Subcutaneous adipose tissue (tissue), 4 donors: Measurements from ENCODE around the gene LGALS3. TPM values are rescaled to one million over a fixed set of nuclear protein-coding genes. Genes with fewer than 3 reads are reported as not detected.

Experiments
- CTCF ChIP-seq: fragments of 450-650 bp; IDR thresholded peaks from one replicate; pipeline ENCODE4 v1.5.1; 2016; ENCODE audit warnings: low read depth, mild to moderate bottlenecking, control low read depth, antibody characterized with exemption, moderate library complexity
- total RNA-seq, 4 donors: library from RNA; depleted of rRNA; stranded (reverse); fragments of >200 nt; gene quantifications; one replicate each; pipeline ENCODE4 v1.1.0, GENCODE V29; 2016

LGALS3 gene
- total RNA-seq, 4 donors from 2014 or later: 340 to 844 (median 656) TPM

DNA sequence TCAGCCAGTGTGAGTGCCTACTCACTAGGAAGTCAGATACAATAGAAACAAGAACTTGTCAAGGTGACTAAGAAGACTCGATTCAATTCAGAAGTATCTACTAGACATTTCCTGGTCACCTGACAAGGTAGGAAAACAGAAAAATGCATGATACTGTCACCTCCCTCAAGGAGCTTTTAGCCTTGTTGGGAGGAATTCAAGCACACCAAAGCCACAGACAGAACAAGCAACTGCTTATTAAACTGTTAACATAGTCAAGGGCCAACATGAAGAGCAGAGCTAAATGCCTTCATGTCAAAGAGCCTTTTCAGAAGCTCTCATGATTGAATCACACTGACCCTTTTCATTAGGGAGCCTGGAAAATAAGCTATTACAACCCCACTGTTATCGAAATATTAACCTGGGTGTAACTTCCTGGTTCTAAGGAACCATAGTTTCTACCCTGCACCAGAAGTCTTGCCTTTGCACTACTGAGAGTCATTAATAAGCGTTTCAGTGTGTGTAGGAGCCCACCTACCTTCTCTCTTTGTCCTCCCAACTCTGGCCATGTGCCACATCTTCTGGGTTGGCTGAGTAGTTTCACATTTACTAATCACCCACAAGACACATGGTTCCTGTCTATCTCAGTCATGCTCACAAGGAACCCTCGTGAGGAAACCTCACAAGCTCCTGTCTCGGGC, 31.0 kb upstream of the LGALS3 start:
- no peak for TF ChIP-seq CTCF

- TF ChIP-seq CTCF: no peak
Observed at GRCh38 chr14:55098561-55098898, 30.5 kb upstream of the LGALS3 start.

- no peak for TF ChIP-seq CTCF
Observed at GRCh38 chr14:55099756-55100155, 29.3 kb upstream of the LGALS3 start.

- TF ChIP-seq CTCF: no peak
Observed at GRCh38 chr14:55101698-55102097, 27.4 kb upstream of the LGALS3 start.

GRCh38 chr14:55102141-55102621, 26.9 kb upstream of the LGALS3 start:
- TF ChIP-seq CTCF: no peak

- no peak for TF ChIP-seq CTCF
Observed at GRCh38 chr14:55103005-55103640, 25.9 kb upstream of the LGALS3 start.

- no peak for TF ChIP-seq CTCF
Observed at GRCh38 chr14:55103971-55104954, 24.8 kb upstream of the LGALS3 start.
